GM12864 (cell line): ENCODE measurements around the gene SLC6A5.
"Not testable (repeated sequence)": the region's sequence is repeated elsewhere in the genome, so short reads cannot be mapped to it uniquely, and the experiment has no call there.

ENCODE experiments used
- DNase-seq: peaks from one replicate; pipeline ENCODE4 v3.0.0-alpha.2; 2011; ENCODE audit warnings: low read depth
- H3K4me3 ChIP-seq: 2 replicates; pipeline ENCODE4 v1.5.1; 2011; ENCODE audit warnings: mild to moderate bottlenecking, low read depth, low read length, control low read depth
- CTCF ChIP-seq: IDR thresholded peaks from 2 replicates; pipeline ENCODE4 v1.5.1; 2011; ENCODE audit warnings: low read depth, mild to moderate bottlenecking, moderate library complexity, low read length, control low read depth, inconsistent platforms; ENCODE audit errors: missing control alignments

SLC6A5 gene

GRCh38 chr11:20599221-20600019, at the start of gene SLC6A5:
SLC6A5 (plus strand) TSS chr11:20599608; CDS start chr11:20599673, 65 bp downstream.
- DNase-seq, result no peak
- H3K4me3 ChIP-seq, result no peak within 1 kb of the TSS
- no peak for TF ChIP-seq CTCF

GRCh38 chr11:20551096-20551495, 48.3 kb upstream of the SLC6A5 start:
- no peak for DNase-seq
- H3K4me3 ChIP-seq, result no peak overlapping the region
- no peak for TF ChIP-seq CTCF

- no peak overlapping the region for H3K4me3 ChIP-seq
- DNase-seq, result no peak
- TF ChIP-seq CTCF, result no peak
These were observed 43.6 kb upstream of the SLC6A5 start for GRCh38 chr11:20555783-20556182.

GRCh38 chr11:20556396-20556795, 43.0 kb upstream of the SLC6A5 start:
- not testable (repeated sequence) for H3K4me3 ChIP-seq, DNase-seq

- no peak for TF ChIP-seq CTCF
- H3K4me3 ChIP-seq, result no peak overlapping the region
- no peak for DNase-seq
These were observed 40.7 kb upstream of the SLC6A5 start for GRCh38 chr11:20558741-20559140.

- no peak for TF ChIP-seq CTCF
- no peak for DNase-seq
- H3K4me3 ChIP-seq, result no peak overlapping the region
These were observed 39.7 kb upstream of the SLC6A5 start for GRCh38 chr11:20559523-20560300.

- TF ChIP-seq CTCF, result no peak
- no peak overlapping the region for H3K4me3 ChIP-seq
- DNase-seq, result no peak
These were observed 37.5 kb upstream of the SLC6A5 start for GRCh38 chr11:20561915-20562314.
